Right lung (tissue), 5 donors: Measurements from ENCODE around the gene TOMM22. TPM values are rescaled to one million over a fixed set of nuclear protein-coding genes. Genes with fewer than 3 reads are reported as not detected.

Experiments
- DNase-seq, 2 donors: peaks; one replicate each; pipeline ENCODE4 v3.0.0-alpha.2; 2013
- polyA plus RNA-seq, 5 donors: library from polyadenylated mRNA; unstranded; fragments of 120-200 nt; gene quantifications; one replicate each; pipeline versions ENCODE4 v1.2.1 to v1.2.3, GENCODE V29; 2013; ENCODE audit warnings: inconsistent platforms in 1 of 5, low replicate concordance in 1 of 5; ENCODE audit not compliant: insufficient read length in 5 of 5, insufficient read depth in 1 of 5

Gene TOMM22
- polyA plus RNA-seq, 5 donors = 84.8 to 92.2 (median 86.0) TPM

DNA sequence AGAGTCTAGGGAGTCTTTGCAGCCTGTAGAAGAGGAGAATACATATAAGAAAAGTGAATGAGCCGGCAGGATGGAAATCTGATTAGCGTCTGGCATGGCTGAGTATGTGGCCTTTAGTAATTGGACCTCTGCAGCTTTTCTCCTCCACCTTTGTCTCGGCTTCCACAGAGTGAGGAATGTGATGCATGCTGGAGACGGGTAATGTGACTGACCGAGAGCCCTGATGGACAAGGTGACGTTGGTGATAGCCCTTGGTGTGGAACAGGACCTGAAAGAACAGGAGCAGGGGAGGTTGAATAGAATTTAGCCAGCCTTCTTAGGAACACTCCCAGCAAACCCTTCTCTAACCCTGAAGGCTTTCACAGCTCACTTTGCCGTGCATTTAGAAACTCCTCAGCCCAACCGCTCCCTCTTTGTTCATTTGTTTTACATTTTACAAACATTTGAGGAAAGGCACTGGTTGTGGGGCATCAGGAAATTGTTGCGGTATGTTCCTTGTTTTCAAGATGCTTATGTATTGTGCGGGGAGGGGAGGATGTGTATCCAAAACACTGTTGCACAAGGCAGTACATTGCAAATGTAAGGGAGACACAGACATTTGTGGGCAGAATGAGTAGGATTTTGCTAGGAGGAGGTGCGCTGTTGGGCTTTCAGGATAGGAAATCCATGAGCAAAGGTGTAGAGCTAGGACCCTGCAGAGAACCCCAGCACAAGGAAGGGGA, 30.9 kb downstream of the TOMM22 start:
- no peak for DNase-seq

DNA sequence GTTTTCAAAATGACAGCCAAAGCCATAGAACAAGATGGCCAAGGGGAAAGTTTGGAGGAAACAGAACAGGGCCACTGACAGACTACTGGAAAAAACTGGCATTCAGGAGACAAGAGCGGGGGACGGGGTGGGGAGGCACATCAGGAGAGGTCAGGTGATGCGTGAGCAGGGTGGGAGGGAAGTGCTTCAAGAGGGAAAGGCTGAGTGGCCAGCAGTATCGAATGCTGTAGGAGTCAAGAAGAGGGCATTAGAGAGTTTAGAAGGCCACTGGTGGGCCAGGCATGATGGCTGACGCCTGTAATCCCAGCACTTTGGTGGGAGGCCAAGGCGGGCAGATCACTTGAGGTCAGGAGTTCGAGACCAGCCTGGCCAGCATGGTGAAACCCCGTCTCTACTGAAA, 32.2 kb downstream of the TOMM22 start:
- DNase-seq = no peak

- DNase-seq = no peak
Observed at GRCh38 chr22:38715176-38715764, 33.5 kb downstream of the TOMM22 start.

- no peak for DNase-seq
Observed at GRCh38 chr22:38715852-38716251, 34.1 kb downstream of the TOMM22 start.

GRCh38 chr22:38716271-38716670, 34.5 kb downstream of the TOMM22 start:
- no peak for DNase-seq

DNA sequence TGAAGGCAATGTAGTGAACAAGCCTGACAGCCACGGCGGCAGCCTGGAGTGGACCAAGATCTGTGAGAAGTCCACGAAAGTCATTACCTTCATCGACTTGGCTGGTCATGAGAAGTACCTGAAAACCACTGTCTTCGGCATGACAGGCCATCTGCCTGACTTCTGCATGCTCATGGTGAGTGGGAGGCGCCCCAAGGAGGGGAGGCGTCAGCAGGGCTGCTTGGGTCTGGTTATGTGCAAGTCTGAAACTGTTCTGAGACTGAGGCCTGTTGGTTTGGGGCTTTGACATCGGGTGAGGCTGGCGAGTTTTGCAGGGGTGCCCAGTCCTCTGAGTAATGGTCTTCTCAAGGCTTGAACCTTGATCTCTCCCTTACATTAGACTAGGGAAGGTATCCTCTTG, 35.1 kb downstream of the TOMM22 start:
- no peak for DNase-seq

DNA sequence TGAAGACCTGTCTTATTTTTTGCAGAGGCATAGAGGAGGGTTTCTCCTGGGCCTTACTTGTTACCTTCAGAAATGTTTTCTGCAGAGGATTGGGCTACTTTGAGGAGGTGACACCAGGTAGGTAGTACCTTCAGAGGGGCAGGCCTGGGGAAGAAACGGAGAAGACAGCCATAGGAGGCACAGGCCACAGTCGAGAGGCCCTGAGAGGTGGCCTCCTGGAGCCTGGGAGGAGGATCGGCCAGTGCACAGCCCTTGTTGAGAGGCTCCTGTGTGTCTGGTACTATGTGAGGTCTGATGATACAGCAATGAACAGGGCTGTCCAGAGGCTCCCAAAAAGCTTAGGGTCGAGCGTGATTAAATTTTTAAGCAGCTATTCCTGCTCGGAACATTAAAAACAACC, 35.5 kb downstream of the TOMM22 start:
- no peak for DNase-seq

DNA sequence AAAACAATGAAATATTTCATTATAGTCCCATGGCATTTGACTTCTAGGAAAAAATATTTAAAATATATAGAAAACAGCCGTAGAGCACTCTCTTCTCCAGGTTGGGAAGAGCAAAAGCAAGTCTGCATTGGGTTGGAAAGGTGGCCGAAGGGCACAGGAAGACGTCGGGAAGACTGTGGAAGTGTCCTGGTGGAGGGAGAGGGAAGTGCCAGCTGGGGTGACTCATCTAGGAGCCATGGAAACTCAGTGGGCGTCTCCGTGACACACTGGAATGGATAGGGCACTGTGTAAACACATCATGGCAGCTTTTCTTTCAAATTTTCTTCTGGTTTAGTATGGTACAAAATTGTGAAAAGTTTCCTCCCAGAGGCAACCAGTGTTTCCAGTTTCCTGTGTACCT, 36.7 kb downstream of the TOMM22 start:
- DNase-seq = no peak

DNA sequence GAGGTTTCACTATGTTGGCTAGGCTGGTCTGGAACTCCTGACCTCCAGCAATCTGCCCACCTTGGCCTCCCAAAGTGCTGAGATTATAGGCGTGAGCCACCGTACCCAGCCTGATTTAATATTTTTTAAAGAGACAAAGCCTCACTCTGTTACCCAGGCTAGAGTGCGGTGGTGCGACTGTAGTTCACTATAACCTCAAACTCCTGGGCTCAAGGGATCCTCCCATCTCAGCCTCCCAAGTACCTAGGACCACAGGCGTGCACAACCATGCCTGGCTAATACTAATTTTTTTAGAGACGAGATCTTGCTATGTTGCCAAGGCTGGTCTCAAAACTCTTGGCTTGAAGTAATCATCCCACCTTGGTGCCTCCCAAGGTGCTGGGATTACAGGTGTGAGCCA, 37.4 kb downstream of the TOMM22 start:
- DNase-seq = no peak

- no peak for DNase-seq
Observed at GRCh38 chr22:38720350-38720749, 38.6 kb downstream of the TOMM22 start.

DNA sequence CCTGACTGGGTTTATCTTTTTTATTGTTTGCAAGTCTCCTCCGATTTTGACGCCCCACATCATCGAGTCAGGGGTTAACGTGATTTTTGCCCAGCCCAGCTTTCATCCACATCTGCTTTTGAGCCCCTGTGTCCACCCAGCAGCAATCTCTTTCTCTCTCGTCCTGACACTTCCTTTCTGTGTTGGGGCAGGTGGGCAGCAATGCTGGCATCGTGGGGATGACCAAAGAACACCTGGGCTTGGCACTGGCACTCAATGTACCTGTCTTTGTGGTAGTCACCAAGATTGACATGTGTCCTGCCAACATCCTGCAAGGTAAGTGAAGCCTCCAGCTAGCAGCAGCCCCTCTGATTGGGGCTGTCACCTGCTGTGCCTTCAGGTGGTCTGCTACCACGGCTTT, 39.8 kb downstream of the TOMM22 start:
- no peak for DNase-seq

DNA sequence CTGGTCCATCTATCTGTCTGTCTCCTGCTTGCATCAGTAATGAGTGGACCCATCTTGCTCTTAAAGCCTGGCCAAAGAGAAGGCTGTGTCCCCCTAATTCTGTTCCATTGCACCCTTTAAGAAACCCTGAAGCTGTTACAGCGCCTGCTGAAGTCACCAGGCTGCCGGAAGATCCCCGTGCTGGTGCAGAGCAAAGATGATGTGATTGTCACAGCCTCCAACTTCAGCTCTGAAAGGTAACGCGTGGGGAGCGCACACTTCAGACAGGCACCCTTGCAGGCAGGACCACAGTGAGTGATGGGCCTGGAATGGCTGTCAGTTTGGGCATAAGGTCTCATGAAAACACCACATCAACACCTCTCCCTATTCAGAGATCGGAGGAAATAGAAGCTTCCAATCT, 42.4 kb downstream of the TOMM22 start:
- no peak for DNase-seq

DNA sequence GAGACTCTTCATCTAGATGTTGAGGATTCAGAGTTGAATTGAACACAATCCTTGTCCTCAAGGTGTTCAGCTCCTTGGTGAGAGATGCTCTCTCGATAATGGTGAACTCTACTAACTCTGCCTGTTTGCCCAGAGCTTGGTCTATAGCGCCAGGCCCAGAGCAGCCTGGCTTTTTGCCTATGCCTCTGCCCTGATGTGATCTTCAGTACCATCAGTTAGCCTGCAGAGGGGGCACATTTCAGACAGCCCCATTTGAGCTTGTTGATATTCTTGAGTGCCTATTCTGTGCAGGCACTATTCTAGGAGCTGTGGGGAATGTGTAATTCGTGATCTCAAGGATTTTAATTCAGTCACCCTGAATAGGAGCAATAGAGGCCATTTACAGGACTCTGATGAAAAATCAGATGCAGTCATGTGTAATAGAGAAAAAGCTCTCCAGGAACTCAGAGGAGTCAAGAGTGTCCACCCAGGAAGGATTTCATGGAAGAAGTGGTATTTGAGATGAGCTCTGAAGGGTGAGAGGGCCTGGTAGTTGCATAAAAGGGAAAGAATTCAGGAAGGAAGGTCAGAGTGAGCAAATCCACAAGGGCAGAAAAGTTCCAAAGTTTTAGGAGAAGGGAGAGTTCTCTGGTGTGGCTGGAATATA, 43.3 kb downstream of the TOMM22 start:
- no peak for DNase-seq

DNA sequence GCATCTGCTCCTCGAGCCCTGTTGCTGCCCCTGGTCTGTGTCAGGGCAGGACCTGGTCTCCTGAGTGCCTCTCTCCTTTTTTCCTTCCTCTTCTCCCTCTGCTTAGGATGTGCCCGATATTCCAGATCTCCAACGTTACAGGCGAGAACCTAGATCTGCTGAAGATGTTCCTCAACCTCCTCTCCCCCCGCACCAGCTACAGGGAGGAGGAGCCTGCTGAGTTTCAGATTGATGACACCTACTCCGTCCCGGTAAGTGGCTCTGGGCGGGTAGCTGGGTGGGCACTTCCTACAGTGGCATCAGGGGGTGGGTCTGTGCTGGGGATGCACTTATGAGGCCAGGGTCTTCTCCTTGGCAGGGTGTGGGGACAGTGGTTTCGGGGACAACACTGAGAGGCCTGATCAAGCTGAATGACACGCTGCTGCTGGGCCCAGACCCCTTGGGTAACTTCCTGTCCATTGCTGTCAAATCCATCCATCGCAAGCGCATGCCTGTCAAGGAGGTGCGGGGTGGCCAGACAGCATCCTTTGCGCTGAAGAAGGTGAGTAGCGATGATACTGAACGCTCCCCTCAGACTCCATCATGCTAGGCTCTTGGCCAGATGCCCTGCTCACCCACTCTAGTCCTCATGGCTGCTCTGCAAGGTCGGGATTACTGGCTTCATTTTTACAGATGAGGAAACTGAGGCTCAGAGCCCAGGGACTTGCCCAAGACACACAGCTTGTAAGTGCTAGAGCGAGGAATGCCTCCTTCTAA, 44.3 kb downstream of the TOMM22 start:
- DNase-seq = no peak

GRCh38 chr22:38727123-38727522, 45.4 kb downstream of the TOMM22 start:
- DNase-seq = no peak

GRCh38 chr22:38727530-38728451, 46.0 kb downstream of the TOMM22 start:
- DNase-seq = no peak

GRCh38 chr22:38728871-38729796, 47.4 kb downstream of the TOMM22 start:
- no peak for DNase-seq

GRCh38 chr22:38729946-38730345, 48.2 kb downstream of the TOMM22 start:
- no peak for DNase-seq

- DNase-seq = no peak
Observed at GRCh38 chr22:38730411-38730871, 48.7 kb downstream of the TOMM22 start.

DNA sequence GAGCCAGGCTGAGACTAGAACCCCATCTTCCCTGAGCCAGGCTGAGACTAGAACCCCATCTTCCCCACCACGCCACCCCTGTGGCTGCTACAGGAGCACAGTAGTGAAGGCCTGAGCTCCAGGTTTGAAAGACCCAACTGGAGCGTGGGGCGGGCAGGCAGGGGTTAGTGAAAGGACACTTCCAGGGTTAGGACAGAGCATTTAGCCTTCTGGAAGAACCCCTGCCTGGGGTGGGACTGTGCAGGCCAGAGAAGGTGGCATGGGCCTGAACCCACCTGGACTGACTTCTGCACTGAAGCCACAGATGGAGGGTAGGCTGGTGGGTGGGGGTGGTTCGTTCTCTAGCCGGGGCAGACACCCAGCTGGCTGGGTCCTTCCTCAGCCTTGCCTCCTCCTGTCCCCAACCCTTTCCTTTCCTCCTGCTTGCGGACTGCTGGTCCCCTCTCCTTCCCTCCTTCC, 50.0 kb downstream of the TOMM22 start:
- no peak for DNase-seq
